ENCODE data around the gene HYPK.

DNA sequence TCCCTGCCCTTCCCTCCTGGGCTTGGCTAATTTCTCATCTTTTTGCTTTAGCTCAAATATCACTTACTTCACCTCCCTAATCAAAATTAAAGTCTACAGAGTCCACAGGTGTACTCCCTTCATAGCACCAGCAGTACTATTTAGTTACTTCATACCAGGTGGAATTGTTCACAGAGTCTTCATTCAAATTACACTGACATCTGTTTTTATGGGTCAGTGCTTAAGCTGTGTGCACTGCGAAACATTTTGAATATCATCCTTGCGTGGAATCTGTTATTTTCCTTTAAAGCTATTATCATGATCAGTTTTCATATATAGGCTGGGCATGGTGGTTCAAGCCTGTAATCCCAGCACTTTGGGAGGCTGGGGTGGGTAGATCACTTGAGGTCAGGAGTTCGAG is 11.0 kb upstream of the HYPK start:
- TF ChIP-seq CTCF (IDR thresholded peaks at IDR 0.05; ENCODE audit: borderline replicate concordance, extremely low read depth, low read length, poor library complexity, severe bottlenecking) (no peak), EZH2 (IDR thresholded peaks at IDR 0.05; ENCODE audit: borderline replicate concordance, low read depth, low read length, severe bottlenecking) (no peak)
